Stimulated activated CD4-positive, alpha-beta T cell treated with anti-CD3 and anti-CD28 coated beads, Interleukin-15, amount 100 ng/mL, for 24 hours (primary cell): Measurements from ENCODE around the gene MTMR10.

Experiments used
- DNase-seq: peaks from one replicate; pipeline ENCODE4 v3.0.0-alpha.2; 2020

MTMR10 gene

DNA sequence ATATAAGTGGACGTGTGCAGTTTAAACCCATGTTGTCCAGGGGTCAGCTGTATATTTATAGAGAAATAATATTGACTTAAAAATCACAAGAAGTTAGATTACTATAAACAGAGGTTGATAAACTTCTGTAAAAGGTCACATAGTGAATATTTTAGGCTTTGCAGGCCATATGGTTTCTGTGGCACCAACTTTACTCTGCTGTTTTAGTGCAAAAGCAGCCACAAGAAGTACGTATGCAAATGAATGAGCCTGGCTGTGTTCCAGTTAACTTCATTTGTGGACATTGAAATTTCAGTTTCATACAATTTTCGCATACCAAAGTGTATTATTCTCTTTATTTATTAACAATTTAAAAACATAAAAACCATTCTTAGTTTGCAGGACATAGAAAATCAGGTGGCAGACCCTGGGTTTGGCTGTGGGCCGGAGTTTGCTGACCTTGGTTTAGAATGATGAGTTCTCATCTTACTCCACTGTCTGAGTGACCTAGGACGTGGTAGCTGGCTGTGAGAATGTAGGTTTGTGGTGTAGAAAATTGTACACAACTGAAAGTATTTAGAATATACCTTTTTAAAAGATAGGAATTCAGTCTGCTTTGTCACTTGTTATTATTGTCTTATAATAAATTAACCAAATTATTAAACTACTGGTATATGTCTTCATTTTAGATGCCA lies 71.4 kb downstream of the MTMR10 start:
- DNase-seq = no peak

DNA sequence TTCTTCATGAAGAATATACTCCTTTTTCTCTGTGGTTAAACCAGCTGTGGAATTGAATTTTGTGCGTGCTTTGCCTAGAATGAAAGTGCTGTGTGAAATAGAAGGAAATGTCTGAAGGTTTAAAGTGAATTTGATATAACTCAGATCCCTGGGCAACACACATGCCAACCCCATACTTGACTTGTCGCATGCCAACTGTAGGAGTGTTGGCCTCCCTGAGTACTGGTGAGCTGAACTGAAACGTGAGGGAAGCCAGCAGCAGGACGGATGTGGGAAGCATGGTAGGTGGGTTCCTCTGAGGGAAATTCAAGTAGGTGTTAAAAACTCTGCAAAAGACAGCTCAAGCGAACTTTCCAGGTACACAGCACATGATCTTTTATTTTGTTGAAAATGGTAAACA lies 73.1 kb downstream of the MTMR10 start:
- no peak for DNase-seq

DNA sequence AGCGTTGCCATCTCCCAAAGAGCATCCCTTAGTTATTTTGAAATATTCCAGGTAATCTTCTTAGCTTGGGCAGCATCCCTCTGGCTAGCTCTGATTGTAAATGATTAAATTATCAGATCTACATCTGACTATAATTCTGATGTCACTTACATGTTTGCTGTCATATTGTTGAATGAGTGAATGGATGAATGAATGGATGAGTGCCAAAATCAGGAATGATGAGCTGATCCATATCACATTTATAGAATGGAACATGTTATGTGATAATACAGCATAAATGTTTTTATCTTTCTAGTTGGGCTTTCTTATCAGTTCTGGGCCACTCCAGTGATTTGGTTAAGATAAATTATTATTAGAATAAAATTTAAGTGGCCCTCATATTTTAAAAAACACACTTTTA lies 73.8 kb downstream of the MTMR10 start:
- DNase-seq = no peak

GRCh38 chr15:30917013-30917412 lies 74.4 kb downstream of the MTMR10 start:
- no peak for DNase-seq

GRCh38 chr15:30913761-30914160 lies 77.7 kb downstream of the MTMR10 start:
- DNase-seq = no peak

- no peak for DNase-seq
These were observed 85.1 kb downstream of the MTMR10 start for GRCh38 chr15:30906366-30906765.

DNA sequence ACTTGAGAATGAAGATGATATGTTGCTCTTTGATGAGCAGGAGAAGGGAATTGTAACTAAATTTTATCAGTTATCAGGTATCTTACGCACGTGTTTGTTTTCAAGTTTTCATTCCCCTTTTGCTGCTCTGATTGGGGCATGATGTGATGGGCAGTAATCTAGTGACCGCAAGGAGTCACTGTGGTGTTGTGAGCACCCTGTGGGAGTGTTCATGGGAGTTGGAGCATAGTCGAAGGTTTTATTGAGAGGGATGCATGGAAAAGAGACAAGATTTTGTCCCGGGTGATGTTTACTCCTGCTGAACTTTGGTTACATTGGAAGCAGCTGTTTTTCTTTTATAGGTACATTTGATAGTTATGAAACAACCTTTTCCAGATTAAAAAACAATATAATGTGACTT lies 85.6 kb downstream of the MTMR10 start:
- DNase-seq = no peak

DNA sequence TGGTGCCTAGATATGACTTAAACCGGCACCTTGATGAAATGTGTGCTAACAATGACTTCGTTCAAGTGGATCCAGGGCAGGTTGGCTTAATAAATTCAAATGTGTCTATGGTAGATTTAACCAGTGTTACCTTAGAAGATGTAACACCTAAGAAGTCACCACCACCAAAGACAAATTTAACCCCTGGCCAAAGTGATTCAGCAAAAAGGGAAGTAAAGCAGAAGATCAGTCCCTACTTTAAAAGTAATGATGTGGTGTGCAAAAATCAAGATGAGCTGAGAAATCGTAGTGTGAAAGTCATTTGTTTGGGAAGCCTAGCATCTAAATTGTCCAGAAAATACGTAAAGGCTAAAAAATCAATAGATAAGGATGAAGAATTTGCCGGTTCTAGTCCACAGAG lies 86.6 kb downstream of the MTMR10 start:
- no peak for DNase-seq

GRCh38 chr15:30903497-30904187 lies 87.8 kb downstream of the MTMR10 start, which contains the start of gene FAN1:
Gene FAN1 (plus strand): TSS chr15:30903915. CDS start chr15:30904664, 749 bp downstream.
- DNase-seq = peak; percentile 88

DNA sequence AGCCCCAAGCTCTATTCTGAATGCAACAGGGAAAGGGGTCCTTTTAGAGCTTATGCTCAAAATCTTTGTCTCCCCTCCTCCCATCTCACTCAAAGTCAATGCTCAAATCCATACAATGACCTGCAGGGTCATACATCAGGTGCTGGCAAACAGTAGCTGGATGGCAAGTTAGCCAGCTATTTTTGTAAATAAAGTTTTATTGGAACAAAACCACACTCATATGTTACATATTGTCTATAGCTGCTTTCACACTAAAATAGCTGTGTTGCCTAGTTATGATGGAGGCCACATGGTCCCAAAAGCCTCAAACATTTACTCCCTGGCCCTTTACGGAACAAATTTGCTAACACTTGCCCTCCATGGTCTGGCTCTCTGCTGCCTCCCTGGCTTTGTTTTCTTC lies 89.5 kb downstream of the MTMR10 start:
- DNase-seq = no peak

DNA sequence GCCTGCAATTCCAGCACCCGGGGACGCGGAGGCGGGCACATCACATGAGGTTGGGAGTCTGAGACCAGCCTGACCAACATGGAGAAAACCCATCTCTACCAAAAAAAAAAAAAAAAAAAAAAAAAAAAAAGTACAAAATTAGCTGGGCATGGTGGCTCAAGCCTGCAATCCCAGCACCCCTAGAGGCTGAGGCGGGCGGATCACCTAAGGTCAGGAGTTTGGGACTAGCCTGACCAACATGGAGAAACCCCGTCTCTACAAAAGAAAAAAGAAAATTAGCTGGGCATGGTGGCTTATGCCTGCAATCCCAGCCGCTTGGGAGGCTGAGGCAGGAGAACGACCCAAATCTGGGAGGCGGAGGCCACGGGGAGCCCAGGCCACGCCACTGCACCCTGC lies 95.2 kb downstream of the MTMR10 start:
- no peak for DNase-seq

- no peak for DNase-seq
These were observed 95.8 kb downstream of the MTMR10 start for GRCh38 chr15:30895461-30896210.

DNA sequence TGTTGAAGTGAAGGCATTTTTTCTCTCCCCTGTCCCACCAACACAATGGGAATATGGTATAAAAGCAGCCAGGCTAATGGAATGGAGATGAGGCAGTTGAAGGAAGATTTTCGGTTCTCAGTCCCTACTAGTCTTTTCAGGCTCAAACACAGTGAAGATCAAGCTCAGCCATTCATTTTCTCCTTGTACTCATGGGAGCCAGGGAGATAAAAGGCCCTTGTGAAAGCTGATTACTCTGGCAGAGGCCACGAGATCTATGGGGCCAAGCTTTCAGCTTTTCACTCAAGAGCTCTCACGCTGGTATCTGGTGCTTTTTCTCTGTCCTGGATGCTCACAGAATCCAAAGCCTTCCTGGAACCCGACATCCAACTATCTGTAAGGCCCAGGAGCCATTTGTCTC lies 102.2 kb downstream of the MTMR10 start:
- no peak for DNase-seq
